ENCODE results near the gene ELF1.
"Not testable (repeated sequence)": the region's sequence is repeated elsewhere in the genome, so short reads cannot be mapped to it uniquely, and the experiment has no call there.

The ELF1 gene

DNA sequence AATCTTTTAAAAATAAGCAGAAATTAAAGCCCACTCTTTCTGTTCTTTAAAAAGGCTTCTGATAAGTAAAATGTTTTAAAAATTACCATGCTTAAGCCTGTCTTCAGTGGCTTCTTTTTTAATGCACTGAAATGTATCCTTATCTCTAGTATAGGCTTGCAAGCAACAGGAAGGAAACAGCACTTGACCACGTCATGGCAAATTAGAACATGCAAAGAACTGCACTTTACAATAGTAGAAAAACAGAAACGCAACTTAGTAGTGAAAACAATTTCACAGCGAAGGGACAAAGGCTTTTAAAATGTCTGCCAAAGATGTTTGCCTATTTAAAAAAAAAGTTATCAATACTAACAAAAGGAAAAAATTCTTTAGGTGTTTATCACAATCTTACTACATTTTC, 36.3 kb downstream of the ELF1 start:
- no peak for DNase-seq (ENCODE audit: low read depth, low spot score)

DNA sequence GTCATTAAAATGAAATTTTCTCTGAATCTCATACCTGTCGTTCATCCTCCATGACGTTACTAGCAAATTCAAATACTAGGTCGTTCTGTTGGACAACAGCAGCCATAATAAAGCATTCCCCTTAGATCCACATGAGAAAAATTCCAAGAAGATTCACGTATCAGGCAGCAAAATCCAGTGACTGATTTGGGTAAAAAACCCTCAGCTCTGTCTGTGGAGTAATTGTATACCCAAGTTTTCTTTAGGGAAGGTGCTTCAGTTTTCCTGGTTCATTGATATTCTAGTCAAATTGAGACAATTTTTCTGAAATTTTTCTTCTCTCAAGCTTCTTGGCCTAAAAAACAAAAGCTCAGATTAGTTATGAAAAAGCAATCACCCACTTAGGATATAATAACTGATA, 37.2 kb downstream of the ELF1 start:
- DNase-seq (ENCODE audit: low read depth, low spot score), result no peak

DNA sequence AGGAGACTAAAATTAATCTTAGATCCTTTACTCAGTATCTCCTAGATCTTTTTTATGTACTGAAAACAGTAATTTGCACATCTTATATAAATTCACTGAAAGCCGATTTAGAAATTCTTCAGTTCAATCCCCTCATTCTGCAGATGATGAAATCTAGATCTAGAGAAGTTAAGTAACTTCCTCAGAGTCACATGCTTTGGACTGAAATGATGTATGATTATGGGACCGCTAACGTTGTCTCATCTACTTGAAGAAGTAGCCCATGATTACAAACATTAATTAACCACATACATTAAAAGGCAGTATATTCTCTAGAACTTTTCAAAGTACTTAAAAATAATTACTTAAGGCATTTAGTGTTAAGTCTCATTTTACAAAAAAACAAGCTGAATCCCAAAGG, 37.8 kb downstream of the ELF1 start:
- no peak for DNase-seq (ENCODE audit: low read depth, low spot score)

DNA sequence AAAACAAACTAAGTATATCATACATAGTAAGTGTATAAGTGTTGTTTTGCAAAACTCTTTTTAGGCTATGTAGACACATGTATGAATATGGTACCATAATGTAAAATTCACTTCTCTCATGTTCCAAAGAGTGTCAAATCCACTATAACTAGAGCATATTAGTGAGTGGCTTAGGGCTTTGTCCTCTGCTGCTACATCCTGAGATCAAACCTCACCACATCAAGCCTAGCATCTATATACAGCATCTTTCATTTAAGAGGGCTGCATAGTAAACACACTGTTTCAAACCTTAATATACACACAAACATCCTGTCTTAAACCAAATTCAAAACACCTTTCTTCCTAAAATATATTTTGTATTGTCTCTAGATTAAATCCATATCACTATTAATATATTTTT, 38.7 kb downstream of the ELF1 start:
- no peak for DNase-seq (ENCODE audit: low read depth, low spot score)

DNA sequence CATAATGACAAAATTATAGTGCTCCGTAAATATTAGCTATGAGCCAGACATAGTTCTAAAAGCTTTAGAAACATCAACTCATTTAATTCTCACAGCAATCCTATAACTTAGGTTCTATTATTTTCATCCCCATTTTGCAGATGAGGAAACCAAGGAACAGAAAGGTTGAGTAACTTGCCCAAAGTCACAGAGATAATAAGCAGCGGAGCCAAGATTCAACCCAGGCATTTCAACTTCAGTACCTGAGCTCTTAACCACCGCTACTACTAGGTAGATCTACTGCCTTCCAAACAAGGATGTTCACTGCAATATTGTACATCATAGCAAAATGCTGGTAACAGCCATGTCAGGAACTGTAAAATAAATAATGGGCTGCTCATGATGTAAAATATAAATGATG, 39.9 kb downstream of the ELF1 start:
- no peak for DNase-seq (ENCODE audit: low read depth, low spot score)

- DNase-seq (ENCODE audit: low read depth, low spot score), result not testable (repeated sequence)
These were observed 41.0 kb downstream of the ELF1 start for GRCh38 chr13:40978109-40978508.

DNA sequence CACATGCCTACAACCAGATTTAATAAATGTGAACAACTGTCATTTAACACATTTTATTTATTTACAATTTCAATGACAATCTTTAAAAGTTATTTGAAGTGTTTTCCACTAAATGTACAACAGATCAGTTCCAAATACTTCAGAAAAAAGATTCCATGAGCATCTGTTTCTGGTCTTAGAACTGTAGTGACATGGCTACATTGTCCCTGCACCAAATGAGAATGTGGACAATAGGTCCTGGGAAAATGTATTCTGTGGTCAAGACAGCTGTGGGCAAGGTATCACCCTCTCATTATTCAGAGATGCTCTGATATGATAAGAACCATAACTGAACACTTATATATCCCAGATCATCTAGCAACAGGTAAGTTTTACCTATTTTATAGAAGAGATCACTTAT, 43.7 kb downstream of the ELF1 start:
- no peak for DNase-seq (ENCODE audit: low read depth, low spot score)

- DNase-seq (ENCODE audit: low read depth, low spot score), result peak; percentile 43
These were observed 44.4 kb downstream of the ELF1 start for GRCh38 chr13:40974460-40975407.

DNA sequence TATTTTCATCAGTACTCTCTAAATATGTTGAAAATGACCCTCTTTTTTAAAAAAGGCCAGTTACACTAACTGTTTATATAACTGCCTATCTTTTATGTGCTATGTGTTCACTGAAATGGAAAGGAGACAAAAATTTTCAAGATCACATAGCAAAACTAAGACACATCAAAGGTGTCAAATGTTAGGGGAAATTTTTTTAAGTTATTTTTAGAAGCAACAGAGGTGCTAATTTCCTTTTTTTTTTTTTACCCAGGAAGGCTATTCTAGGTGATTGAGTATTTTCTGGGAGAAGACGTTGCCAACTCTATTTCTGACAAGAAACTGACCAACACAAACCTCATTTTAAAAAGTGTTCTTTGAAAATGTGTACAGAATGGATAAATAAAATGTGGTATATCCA, 45.7 kb downstream of the ELF1 start:
- DNase-seq (ENCODE audit: low read depth, low spot score), result no peak

DNA sequence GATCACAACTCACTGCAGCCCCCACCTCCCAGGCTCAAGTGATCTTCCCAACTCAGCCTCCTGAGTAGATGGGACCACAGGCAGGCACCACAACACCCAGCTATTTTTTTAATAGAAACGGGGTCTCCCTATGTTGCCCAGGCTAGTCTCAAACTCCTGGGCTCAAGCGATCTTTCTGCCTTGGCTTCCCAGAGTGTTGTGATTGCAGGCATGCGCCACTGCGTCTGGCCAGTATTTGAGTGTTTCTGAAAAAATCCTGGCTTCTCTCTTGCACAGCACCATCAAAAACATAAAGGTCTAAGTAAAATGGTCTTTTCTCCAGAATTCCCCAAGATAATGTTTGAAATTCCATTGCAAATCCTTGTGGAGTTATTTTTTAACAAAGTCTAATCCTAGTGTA, 47.8 kb downstream of the ELF1 start:
- DNase-seq (ENCODE audit: low read depth, low spot score), result no peak

DNA sequence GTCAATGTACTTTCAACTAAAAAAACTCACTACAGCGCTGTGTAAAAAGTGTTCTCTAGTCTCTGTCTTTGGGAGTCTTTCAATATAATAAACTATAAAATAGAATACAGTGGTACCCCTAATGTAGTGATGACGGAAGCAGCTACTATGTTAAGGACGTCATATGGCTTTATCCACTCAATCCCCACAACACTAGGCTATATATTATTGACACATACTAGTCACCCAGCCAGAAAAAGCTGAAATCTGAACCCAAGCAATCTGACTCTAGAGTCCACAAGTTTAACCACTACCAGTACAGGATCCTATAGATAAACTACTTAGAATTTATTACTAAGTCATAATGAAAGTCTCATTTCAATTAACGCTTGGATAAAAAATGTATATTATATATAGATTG, 48.3 kb downstream of the ELF1 start:
- no peak for DNase-seq (ENCODE audit: low read depth, low spot score)

DNA sequence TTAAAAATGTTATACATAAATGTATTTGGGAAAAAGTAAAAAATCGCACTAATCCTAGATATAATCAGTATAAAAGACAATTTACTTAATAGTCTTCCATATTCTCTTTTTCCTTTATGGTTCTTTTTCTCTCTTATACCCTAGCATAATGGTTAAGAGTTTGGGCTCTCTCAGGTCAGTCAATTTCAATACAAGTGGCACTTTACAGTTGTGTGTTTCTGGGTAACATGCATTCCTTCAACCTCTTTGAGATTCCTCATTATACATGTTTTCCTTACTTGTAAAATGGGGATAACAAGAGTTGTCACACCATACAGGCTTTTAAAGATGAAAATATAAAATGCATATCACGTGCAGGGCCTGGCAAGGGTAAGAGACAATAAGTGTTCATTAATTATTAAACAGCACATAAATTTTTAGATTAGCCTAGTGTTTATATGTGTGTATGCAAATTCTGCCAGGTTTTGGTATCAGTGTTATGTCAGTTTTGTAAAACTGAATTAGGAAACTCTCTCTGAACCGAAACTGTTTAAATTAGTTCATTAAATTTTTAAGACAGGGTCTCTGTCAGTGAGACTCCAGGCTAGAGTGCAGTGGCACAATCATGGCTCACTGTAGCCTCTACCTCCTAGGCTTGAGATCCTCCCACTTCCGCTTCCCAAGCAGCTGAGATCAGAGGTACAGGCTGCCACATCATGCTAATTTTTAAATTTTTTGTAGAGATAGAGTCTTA, 49.8 kb downstream of the ELF1 start:
- no peak for DNase-seq (ENCODE audit: low read depth, low spot score)

- no peak for DNase-seq (ENCODE audit: low read depth, low spot score)
These were observed 50.6 kb downstream of the ELF1 start for GRCh38 chr13:40968416-40969000.

DNA sequence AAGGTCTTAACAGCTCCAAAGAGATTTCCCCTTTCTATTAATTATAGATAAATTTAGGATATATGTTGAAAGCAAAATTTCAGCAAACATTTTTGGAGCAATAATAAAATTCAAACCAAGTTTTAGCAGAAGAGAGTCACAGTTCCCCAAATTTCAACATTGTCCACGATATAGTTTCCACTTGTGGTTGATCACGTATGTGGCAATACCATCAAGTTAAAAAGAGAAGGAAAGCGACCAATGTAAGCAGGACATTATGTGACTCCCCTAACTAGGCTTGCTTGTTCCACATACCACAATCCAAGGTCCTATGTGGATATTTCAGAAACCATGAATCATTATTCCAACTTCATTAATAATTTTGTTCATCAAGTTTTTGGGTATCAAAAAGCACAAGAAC, 52.8 kb downstream of the ELF1 start:
- no peak for DNase-seq (ENCODE audit: low read depth, low spot score)

DNA sequence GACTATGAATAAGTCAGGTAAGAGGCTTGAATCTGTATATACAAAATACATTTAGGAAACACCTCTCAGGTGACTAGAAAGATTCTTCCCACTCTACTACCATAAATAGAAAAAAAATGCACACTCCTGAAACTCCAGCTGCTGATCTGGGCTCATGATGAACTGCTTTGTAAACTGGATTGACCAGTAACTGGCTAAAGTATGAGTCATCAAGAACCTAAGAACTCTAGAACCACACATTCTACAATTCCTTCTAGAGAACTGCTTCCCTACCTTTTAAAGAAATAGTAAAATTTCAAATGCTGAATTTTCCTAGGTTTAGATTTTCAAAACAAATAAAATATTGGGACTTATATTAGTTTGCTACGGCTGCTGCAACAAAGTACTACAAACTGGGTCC, 55.2 kb downstream of the ELF1 start:
- peak; percentile 6 for DNase-seq (ENCODE audit: low read depth, low spot score)

- DNase-seq (ENCODE audit: low read depth, low spot score), result no peak
These were observed 57.3 kb downstream of the ELF1 start for GRCh38 chr13:40961826-40962225.

GRCh38 chr13:40961214-40961613, 57.9 kb downstream of the ELF1 start:
- no peak for DNase-seq (ENCODE audit: low read depth, low spot score)

- no peak for DNase-seq (ENCODE audit: low read depth, low spot score)
These were observed 58.4 kb downstream of the ELF1 start for GRCh38 chr13:40960716-40961115.

DNA sequence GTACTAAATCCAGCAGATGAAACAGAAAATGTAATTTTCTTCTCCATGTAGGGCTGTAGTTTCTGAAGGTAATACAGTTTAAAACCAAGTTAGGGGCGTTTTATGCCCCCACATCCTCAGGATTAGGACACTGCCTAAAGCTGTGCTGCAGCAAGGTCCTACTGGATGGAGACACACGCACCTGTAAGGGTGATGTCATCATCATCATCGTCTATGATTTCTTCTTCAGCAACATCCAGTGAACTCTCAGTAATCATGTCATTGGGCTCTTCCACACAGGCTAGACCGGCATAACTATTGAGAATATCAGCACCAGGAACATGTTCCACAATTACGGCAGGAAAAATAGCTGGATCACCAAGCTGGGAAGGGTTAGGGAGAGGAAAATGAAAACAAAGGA, 60.5 kb downstream of the ELF1 start:
- DNase-seq (ENCODE audit: low read depth, low spot score), result no peak

GRCh38 chr13:40946485-40946884, 72.6 kb downstream of the ELF1 start:
- DNase-seq (ENCODE audit: low read depth, low spot score), result no peak

DNA sequence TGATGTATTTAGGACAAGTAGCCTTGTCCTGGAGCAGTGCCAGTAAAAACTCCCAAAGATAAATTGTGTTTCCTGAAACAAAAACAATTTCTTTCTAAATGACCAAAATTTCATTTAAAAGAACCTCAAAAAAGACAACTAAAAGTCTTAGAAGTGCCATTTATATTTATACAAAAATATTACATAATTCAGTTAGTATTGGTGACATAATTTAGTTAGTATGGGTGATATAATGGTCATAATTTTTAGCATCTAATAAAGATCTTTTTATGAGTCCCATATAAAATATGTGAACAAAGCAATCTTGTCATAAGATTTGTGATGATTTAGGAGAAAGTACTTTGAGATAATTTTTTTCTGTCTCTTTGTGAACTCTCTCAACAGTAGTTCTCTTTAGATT, 76.0 kb downstream of the ELF1 start:
- no peak for DNase-seq (ENCODE audit: low read depth, low spot score)

DNA sequence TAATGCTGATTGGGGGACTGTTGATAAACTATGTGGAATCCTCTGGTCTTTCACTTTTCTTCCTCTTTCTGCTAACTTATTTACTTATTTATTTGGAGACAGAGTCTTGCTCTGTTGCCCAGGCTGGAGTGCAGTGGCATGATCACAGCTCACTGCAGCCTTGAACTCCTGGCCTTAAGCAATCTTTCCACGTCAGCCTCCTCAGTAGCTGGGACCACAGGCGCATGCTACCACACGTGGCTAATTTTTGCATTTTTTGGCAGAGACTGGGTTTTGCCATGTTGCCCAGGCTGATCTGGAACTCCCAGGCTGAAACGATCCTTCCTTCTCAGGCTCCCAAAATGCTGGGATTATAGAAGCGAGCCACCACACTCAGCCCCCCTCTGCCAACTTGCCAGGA, 77.5 kb downstream of the ELF1 start:
- DNase-seq (ENCODE audit: low read depth, low spot score), result no peak

GRCh38 chr13:40940841-40941240, 78.3 kb downstream of the ELF1 start:
- DNase-seq (ENCODE audit: low read depth, low spot score), result no peak

All from ELF-1 (cell line).